ENCODE results near the gene FNTB. TPM values are rescaled to one million over a fixed set of nuclear protein-coding genes. Genes with fewer than 3 reads are reported as not detected.

The FNTB gene
- total and polyA plus RNA-seq, 2 of the 13 experiments (the other 11 are each of a cell fraction or from before 2014, with no cell fraction given), result 23.6 to 28.5 TPM

DNA sequence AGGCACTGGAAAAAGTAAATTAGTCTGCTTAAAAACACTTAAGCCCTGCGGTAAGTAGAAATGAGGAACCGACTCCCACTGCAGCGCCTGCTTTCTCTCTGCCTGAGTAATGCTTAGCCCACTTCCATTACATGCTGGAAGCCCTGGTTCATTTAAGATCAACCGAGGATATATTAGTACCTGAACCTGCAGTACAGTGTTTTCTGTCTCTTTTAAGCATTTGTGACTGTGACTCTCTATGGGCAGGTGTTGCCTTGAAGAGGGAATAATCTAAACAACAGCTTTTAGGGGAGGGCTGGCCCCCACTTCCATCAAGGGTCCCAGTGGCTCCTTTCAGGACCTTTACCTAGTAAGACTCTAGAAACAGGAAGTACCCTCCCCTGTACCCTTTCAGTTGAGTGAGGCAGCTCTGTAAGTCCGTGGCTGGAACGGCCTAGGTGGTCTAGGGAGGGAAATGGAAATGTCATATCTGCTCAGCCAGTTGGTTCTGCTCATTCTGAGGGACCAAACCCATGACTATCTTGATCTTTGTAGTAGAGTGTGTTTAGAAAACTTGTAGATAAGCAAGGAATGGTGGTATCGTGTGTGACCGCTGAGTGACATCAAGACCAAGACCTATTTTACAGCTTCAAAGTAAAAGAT is 56.2 kb downstream of the FNTB start:
- no peak overlapping the region for H3K4me3 ChIP-seq (replicated peaks in 1 of 3; ENCODE audit: insufficient read depth in 1 of 3, low read depth in 2 of 3, low read length in 3 of 3)
- ChIA-PET POLR2A (no interaction called here), CTCF (ENCODE audit: low intra/inter-chr PET ratio, low total read pairs) (no interaction called here)
- over 99% methylated on average over 8 of the region's 8 CpGs for WGBS (ENCODE audit: low lambda C conversion rate)
- no peak overlapping the region for H3K4me2 ChIP-seq (ENCODE audit: low read depth, low read length)
- H4K20me1 ChIP-seq (ENCODE audit: insufficient read depth, low read length), result no peaks in the 10 kb centered on the region
- H3K9ac ChIP-seq (ENCODE audit: insufficient read depth, low read depth, low read length), result no peak overlapping the region
- H2AFZ ChIP-seq (ENCODE audit: low read length), result no peak overlapping the region
- in situ Hi-C loops (cut with HindIII; ENCODE audit: extremely low pct_ligation_motif_present, low pct_unique_long_range_greater_than_20kb) (no loop called here), intact Hi-C loops (cut with micrococcal nuclease; ENCODE audit: unreplicated experiment) (no loop called here)
- no peaks in the 10 kb centered on the region for H3K27me3 ChIP-seq (ENCODE audit: control insufficient read depth in 1 of 2, insufficient read depth in 2 of 2, low read length in 2 of 2)
- FAIRE-seq (no peak), ATAC-seq (no peak), DNase-seq (ENCODE audit: low spot score) (no peak)
- H3K9me3 ChIP-seq (ENCODE audit: low read length), result no peaks in the 10 kb centered on the region
- no peaks in the 10 kb centered on the region for H3K79me2 ChIP-seq (ENCODE audit: insufficient read depth, low read length)
- no peak overlapping the region for H3K27ac ChIP-seq (ENCODE audit: extremely low read length, insufficient read depth, low read length)
- BruUV-seq (replicated peaks), result no TSS peak
- peaks cover 11 to 57% of the 10 kb centered on the region in 2 experiments; a peak in 4 of 5 replicates for H3K36me3 ChIP-seq (replicated peaks in 1 of 2; ENCODE audit: control insufficient read depth in 1 of 2, insufficient read depth in 2 of 2, low read length in 2 of 2)
- TF ChIP-seq, protein P1, sequence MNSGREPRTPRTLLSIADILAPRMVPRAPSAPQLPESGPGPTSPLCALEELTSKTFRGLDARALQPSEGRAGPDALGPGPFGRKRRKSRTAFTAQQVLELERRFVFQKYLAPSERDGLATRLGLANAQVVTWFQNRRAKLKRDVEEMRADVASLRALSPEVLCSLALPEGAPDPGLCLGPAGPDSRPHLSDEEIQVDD (CRISPR knock-in tag; IDR thresholded peaks at IDR 0.05; ENCODE audit: borderline replicate concordance), result no peak
- TF ChIP-seq ZNF616 (CRISPR knock-in tag; IDR thresholded peaks at IDR 0.05; ENCODE audit: low read depth) (no peak), PAX8 (CRISPR knock-in tag; IDR thresholded peaks at IDR 0.05; ENCODE audit: borderline replicate concordance) (no peak), SMYD3 (CRISPR knock-in tag; IDR thresholded peaks at IDR 0.05) (no peak), ZNF33B (CRISPR knock-in tag; IDR thresholded peaks at IDR 0.05) (no peak), GTF2F1 (IDR thresholded peaks at IDR 0.05; ENCODE audit: low read length) (no peak), FOSL2 (CRISPR knock-in tag; IDR thresholded peaks at IDR 0.05) (no peak), ZNF816 (CRISPR knock-in tag; IDR thresholded peaks at IDR 0.05; ENCODE audit: borderline replicate concordance) (no peak), ZFX (CRISPR knock-in tag; IDR thresholded peaks at IDR 0.05; ENCODE audit: low read depth) (no peak), ZNF235 (CRISPR knock-in tag; IDR thresholded peaks at IDR 0.05; ENCODE audit: borderline replicate concordance) (no peak)
- TF ChIP-seq, protein P2, sequence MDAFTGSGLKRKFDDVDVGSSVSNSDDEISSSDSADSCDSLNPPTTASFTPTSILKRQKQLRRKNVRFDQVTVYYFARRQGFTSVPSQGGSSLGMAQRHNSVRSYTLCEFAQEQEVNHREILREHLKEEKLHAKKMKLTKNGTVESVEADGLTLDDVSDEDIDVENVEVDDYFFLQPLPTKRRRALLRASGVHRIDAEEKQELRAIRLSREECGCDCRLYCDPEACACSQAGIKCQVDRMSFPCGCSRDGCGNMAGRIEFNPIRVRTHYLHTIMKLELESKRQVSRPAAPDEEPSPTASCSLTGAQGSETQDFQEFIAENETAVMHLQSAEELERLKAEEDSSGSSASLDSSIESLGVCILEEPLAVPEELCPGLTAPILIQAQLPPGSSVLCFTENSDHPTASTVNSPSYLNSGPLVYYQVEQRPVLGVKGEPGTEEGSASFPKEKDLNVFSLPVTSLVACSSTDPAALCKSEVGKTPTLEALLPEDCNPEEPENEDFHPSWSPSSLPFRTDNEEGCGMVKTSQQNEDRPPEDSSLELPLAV (CRISPR knock-in tag; conservative IDR thresholded peaks at IDR 0.05; ENCODE audit: low read depth), result no peak
- TF ChIP-seq, protein P3, sequence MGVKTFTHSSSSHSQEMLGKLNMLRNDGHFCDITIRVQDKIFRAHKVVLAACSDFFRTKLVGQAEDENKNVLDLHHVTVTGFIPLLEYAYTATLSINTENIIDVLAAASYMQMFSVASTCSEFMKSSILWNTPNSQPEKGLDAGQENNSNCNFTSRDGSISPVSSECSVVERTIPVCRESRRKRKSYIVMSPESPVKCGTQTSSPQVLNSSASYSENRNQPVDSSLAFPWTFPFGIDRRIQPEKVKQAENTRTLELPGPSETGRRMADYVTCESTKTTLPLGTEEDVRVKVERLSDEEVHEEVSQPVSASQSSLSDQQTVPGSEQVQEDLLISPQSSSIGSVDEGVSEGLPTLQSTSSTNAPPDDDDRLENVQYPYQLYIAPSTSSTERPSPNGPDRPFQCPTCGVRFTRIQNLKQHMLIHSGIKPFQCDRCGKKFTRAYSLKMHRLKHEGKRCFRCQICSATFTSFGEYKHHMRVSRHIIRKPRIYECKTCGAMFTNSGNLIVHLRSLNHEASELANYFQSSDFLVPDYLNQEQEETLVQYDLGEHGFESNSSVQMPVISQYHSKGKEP (CRISPR knock-in tag; IDR thresholded peaks at IDR 0.05), result no peak
- TF ChIP-seq, protein P4, sequence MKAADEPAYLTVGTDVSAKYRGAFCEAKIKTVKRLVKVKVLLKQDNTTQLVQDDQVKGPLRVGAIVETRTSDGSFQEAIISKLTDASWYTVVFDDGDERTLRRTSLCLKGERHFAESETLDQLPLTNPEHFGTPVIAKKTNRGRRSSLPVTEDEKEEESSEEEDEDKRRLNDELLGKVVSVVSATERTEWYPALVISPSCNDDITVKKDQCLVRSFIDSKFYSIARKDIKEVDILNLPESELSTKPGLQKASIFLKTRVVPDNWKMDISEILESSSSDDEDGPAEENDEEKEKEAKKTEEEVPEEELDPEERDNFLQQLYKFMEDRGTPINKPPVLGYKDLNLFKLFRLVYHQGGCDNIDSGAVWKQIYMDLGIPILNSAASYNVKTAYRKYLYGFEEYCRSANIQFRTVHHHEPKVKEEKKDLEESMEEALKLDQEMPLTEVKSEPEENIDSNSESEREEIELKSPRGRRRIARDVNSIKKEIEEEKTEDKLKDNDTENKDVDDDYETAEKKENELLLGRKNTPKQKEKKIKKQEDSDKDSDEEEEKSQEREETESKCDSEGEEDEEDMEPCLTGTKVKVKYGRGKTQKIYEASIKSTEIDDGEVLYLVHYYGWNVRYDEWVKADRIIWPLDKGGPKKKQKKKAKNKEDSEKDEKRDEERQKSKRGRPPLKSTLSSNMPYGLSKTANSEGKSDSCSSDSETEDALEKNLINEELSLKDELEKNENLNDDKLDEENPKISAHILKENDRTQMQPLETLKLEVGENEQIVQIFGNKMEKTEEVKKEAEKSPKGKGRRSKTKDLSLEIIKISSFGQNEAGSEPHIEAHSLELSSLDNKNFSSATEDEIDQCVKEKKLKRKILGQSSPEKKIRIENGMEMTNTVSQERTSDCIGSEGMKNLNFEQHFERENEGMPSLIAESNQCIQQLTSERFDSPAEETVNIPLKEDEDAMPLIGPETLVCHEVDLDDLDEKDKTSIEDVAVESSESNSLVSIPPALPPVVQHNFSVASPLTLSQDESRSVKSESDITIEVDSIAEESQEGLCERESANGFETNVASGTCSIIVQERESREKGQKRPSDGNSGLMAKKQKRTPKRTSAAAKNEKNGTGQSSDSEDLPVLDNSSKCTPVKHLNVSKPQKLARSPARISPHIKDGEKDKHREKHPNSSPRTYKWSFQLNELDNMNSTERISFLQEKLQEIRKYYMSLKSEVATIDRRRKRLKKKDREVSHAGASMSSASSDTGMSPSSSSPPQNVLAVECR (CRISPR knock-in tag; IDR thresholded peaks at IDR 0.05; ENCODE audit: borderline replicate concordance), result no peak
- no peaks in the 10 kb centered on the region for H3K4me1 ChIP-seq (ENCODE audit: insufficient read depth, low read length)
